Hepatic stellate cell (primary cell): Measurements from ENCODE around the gene ATRNL1.
A peak's percentile ranks its signal among the peaks of the same experiment; 100 is the strongest.

Experiments
- DNase-seq: peaks from one replicate; pipeline ENCODE4 v3.0.0; 2011; ENCODE audit warnings: low spot score

The ATRNL1 gene, protein sequence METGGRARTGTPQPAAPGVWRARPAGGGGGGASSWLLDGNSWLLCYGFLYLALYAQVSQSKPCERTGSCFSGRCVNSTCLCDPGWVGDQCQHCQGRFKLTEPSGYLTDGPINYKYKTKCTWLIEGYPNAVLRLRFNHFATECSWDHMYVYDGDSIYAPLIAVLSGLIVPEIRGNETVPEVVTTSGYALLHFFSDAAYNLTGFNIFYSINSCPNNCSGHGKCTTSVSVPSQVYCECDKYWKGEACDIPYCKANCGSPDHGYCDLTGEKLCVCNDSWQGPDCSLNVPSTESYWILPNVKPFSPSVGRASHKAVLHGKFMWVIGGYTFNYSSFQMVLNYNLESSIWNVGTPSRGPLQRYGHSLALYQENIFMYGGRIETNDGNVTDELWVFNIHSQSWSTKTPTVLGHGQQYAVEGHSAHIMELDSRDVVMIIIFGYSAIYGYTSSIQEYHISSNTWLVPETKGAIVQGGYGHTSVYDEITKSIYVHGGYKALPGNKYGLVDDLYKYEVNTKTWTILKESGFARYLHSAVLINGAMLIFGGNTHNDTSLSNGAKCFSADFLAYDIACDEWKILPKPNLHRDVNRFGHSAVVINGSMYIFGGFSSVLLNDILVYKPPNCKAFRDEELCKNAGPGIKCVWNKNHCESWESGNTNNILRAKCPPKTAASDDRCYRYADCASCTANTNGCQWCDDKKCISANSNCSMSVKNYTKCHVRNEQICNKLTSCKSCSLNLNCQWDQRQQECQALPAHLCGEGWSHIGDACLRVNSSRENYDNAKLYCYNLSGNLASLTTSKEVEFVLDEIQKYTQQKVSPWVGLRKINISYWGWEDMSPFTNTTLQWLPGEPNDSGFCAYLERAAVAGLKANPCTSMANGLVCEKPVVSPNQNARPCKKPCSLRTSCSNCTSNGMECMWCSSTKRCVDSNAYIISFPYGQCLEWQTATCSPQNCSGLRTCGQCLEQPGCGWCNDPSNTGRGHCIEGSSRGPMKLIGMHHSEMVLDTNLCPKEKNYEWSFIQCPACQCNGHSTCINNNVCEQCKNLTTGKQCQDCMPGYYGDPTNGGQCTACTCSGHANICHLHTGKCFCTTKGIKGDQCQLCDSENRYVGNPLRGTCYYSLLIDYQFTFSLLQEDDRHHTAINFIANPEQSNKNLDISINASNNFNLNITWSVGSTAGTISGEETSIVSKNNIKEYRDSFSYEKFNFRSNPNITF (N-terminal part only)

DNA sequence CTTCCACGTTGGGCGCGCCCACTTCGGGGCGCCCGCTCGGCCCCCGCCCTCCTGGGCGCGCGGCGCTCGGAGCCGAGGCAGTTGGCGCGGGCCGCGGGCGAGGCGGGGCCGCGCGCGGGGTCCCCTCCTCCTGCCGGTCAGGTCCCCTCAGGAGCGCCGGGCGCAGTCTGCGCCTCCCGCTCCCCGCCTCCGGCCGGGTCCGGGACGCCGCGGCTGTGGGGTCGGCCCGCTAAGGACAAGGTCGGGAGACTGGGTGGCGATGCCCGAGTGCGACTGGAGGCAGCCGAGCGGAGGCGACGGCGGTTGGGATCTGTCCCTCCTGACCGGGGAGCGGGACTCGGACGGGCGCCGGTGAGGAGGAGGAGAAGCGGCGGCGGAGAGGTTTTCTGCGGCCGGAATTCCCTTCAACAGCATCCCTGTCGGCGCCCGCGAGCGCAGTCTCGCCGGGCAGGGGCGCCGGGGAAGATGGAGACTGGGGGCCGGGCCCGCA is at the start of gene ATRNL1:
ATRNL1 (plus strand) TSS at position 80 of the 490 bp plus-strand sequence; CDS start at position 466, 386 bp downstream.
- peak; percentile 44 for DNase-seq

DNA sequence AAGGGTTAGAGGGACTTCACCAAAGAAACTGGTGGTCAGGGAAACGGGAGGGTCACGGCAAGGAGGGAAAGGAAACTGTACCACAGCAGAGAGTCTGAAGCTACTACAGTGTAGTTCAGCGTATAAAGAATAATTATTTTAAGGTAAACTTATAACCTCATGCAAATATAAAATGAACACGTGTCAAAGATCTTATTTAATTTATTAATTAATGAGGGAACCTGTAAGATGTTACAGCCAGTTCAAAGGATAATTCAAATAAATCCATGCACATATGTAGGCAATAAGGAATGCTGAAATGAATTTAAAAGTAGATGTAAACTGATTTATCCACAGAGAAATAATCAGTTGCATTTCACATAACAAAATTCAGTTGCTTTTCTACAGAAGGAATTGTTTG is 49.4 kb upstream of the ATRNL1 start:
- DNase-seq = no peak

DNA sequence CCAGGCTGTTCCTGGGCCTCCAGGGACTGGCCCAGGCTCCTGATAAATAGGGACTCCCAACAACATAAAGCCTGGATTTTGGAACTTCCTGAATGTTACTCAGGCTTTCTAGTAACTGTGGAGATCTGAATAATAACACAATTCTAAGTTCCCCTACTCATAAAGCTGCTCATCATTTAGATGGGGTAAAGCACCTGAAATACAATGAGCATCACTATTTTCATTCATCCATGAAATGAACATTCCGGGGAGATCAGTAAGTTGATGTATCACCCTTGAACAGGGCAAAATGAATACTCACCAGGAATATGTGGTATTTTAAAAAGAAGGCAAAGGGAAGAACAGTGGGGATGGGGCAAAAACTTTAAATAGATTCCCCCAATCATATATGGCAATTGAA is 48.3 kb upstream of the ATRNL1 start:
- DNase-seq = no peak

DNA sequence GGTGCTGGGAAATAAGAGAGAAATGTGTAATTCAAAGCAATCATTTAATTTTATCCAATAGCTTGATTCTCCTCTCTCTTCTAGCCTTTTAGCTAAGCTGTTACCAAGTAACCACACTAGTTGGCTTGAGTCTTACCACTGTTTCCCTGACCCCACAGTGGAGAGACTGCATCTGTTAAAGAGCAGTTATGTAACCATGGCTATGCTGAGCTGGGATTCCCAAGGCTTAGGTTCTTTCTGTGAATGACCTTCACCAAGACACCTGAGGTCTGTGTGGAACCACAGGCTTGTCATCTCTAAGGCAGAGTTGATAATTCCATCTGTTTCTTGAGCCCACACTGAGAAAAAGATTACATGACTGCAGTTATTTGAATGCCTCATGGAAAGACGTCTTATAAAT is 47.7 kb upstream of the ATRNL1 start:
- no peak for DNase-seq

DNA sequence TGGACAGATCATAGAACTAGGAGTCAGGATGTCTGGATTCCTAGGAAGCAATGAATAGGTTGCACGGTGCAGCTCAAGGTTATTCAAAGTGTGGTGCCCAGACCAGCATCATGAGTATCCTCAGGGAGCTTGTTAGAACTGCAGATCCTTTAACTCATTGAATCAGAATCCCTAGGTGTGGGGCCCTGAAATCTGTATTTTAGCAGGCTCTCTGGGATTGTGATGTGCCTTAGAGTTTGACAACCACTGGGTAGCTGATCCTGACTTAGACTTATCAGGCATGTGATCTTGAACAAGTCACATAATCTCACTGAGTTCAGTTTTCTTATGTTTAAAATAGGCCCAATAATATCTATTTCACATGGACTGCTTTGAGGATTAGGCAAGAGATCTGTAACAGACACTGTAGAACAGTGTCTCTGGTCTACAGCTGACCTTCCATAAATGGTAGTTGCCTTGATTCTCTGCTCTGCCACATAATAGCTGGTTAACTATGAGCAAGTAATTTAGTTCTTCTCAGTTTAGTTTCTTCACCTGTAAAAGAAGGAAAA is 46.4 kb upstream of the ATRNL1 start:
- DNase-seq = no peak

DNA sequence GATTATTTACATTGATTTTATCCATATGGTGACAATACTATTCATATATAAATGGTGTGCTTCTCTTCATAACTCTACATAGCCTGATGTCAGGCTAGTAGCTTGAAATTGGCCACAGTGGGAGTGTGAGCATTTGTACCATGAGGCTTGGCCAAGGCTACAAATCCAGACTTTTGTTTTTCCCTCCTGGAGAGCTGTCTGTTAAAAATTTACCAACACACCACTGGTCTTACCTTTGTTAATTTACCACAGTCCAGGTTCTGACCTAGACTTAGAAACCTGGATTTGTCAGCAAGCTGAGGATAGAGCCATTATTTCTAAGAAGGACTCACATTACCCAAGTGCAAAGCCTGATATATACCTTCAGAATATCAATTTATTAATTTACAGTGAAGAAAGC is 45.5 kb upstream of the ATRNL1 start:
- no peak for DNase-seq

DNA sequence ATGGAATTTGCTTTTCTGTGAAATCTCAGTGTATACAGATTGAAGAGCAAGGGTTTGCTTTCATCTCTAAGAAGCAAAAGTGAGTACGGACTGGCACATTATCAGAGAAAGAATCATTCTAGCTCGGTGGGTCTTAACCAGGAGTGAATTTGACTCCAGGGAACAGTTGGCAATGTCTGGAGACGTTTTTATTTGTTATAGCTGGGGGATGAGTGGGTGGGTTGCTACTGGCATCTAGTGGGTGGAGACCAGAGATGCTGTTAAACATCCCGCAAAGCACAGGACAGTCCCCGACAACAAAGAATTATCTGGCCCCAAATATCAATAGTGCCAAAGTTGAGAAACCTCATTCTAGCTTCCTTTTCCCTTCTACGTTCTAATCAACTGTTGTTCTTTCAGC is 43.8 kb upstream of the ATRNL1 start:
- no peak for DNase-seq

DNA sequence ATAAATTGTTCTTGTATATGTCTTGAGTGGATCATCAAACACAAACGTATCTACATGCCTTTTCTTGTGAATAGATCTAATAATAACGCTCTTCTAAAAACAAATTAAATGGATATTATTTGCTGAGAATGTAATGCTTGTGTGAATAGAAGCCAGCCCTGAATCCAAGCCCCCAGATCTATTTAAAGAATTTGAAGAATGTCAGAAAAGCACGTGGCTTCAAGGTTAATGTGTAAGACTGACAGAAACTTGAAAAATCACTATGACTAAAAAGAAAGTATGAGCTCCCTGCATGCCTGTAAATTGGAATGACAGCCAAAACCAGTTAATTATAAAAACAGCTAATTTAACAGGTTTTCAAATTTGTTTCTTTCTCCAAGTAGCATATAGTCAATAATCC is 43.2 kb upstream of the ATRNL1 start:
- peak; percentile 26 for DNase-seq

DNA sequence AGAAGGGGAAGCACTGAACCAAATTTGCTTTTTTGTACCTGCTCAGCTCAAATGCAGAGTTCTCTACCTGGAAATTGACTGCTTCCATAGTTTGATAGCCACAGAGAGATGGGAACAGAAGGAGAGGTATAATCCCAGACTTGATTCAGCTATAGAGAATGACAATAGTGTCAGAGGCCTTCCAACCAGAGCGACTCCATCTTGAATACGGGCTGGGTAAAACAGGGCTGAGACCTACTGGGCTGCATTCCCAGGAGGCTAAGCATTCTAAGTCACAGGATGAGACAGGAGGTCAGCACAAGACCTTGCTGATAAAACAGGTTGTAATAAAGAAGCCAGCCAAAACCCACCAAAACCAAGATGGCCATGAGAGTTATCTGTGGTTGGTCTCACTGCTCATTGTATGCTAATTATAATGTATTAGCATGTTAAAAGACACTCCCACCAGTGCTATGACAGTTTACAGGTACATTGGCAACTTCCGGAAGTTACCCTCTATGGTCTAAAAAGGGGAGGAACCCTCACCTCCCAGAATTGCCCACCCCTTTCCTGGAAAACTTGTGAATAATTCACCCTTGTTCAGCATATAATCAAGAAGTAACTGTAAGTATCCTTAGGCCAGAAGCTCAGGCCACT is 42.7 kb upstream of the ATRNL1 start:
- DNase-seq = no peak

DNA sequence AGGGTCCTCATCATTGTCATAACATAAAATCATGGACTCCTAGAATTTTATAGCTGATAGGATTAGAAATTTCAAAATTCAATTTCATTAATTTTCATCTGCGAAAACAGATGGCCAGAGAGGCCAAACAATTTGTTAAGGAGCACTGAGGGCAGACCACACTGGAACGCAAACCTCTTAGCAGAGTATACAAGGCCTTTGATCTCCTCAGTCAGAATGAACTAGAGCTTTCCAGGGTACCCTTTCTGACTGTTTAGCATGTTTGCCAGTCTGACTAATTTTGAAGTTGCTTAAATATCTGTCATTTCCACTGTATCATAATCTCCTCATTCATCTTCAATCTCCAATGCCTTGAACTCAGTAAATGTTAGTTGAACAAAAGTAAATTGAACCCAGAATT is 41.9 kb upstream of the ATRNL1 start:
- DNase-seq = no peak

DNA sequence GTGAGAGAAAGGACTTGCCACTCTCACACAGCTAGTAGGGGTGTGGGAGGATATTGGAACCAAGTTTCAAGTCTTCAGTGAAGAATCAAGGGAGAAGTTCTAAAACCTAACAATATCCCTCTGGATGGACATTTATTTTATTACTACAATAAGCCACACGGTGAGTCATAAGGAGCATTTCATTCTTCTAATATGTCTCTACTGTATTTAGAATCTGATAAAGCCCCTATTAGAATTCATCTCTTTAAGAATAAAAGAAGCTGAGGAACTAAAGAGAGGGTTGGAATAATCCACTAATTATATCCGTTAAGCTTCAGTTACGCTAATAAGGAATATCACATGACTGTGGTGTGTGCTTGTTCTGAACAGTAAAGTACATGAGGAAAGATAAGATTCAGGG is 40.9 kb upstream of the ATRNL1 start:
- DNase-seq = no peak

DNA sequence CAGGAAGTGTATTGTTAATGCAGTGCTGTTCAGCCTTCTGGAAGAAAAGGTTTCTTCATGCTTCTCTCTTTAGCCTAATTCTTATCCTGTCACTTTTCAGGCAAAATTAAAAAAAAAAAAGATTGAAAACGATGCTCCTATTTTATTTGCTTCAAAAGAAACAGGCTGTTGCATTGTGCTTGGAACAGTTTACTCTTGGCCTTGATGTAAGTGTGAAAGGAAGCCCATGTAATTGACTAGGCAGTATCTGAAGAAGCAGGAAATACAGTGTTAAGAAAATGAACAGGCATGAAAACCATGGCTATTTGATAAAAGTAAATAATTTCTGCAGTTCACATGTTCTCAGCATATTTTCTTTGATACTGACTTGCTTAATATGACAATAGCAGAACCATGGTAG is 40.4 kb upstream of the ATRNL1 start:
- DNase-seq = no peak

DNA sequence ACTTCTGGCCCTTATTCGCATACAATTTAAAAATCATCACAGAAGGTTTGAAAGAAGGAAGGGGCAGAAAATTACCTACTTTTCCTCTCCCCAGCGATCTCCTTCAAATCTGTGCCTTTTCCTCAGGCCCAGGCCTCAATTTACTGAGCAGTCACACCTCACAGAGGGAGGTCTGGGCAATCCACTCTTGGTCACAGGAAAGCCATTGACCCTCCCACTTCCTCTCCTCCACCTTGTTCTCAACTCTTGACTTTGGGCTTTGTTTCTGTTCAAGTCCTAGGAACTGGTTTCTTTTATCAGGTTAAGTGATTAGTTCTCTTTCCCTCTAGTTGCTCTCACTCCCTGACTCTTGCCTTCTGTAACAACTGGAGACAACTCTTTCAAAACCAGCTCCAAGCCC is 37.0 kb upstream of the ATRNL1 start:
- DNase-seq = no peak

DNA sequence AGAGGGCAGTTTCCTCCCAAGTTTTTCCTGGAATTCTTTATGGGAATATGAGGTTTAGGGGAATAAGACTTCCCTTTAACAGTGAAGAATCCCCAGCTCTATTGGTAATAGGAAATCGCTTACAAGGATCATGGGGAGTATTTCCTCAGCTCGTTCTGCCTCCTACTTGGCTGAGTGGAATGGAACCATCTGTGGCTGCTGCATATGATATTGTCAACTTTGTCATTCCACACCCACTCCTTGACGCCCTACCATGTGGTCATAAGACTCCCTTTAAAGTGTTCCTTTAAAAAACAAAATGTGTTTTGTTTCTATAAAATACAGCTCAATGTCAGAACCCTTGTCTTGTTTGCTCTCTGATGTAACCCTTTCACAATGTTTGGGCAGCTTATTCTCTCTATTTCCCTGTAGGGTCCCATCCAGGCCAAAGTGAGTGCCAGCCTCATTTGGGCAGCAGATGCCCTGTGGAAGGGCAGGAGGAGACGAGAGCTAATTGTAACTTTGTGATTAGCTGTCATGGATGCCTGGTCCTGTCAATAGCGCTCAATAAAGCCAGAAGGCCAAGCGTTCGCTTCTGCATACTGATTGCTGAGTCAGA is 33.8 kb upstream of the ATRNL1 start:
- no peak for DNase-seq

DNA sequence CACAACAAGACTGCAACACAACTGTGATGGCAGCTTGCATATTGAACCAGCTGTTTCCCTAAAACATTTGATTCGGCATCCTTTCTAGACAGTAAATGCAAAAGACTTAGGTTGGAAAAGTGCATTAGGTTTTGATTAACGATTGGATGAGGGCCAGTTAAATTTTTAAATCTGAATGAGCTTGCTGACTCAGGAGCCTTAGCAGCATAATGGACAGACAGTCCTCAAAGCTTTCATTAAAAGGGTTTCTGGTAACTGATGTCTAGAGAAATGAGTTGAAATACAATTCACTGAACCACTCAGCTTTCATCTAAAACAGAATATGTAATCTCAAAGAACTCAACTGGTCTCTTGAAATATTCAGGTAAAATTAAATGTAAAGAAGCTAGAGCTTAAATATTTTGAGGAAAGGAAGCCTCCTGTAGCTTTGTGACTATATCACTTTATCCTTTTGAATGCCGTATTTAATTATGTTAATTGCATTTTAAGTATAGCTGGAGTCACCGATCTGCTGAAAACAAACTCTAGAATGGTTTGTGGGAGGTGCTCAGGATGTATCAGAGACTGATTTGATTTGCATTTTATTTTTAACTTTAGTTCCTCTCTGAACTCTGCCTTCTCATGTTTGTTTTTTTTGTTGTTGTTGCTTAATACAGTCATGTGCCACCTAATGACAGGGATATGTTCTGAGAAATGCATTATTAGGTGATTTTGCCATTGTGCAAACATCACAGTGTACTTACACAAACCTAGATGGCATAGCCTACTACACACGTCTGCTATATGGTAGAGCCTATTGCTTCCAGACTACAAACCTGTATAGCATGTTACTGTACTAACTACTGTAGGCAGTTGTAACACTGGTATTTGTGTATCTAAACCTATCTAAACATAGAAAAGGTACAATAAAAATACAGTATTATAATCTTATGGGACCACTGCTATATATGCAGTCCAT is 29.2 kb upstream of the ATRNL1 start:
- DNase-seq = no peak

DNA sequence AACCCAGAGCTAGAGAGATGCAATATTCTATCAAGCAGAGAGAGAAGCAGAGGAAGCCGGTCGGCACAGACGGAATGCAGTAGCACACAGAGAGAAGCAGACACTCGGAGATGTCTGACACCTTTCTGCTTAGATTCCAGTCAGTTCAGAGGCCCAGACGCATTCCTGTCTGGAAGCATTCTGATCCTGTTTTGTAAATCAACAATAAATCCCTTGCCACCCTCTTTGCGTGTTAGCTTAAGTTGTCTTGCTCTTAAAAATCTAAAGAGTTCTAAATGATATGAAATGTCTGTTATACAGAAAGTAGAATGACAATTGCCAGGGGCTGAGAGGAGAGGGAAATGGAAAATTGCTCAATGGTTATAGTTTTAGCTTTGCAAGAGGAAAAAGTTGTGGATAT is 27.4 kb upstream of the ATRNL1 start:
- no peak for DNase-seq

DNA sequence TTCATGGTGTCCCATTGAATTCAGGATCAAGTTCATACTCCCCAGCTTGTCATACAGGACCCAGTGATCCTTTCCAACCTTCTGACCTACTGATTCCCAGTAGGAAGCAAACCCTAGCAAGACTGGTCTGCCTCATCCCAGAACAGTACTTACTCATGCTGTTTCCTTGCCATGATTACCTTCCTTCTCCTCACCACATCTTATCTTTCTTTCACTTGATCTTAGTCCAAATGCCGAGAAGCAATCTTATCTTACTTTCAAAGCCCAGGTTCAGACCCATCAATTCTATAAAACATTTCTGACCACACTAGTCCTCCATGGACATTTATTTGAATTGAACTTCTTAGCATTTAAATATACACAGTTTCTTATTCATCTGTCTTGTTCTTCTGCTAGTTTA is 26.6 kb upstream of the ATRNL1 start:
- DNase-seq = no peak

DNA sequence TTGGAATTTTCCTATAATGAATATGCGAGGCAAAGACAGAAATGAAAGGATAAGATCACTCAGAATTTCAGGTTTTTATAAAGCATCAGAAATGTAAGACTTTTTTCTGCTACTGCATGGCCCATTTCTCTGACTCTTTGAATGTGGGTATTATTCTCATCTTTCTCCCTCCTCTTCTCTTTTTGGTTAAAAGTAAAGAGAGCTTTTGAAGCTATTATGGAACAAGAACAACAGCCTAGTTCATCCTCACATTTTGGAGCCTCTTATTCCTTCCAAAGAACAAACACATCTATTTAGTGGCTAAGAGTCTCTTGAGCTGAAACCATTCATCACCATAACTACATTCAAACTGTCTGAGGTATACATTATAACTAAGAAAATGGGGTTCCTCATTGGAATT is 19.4 kb upstream of the ATRNL1 start:
- no peak for DNase-seq

DNA sequence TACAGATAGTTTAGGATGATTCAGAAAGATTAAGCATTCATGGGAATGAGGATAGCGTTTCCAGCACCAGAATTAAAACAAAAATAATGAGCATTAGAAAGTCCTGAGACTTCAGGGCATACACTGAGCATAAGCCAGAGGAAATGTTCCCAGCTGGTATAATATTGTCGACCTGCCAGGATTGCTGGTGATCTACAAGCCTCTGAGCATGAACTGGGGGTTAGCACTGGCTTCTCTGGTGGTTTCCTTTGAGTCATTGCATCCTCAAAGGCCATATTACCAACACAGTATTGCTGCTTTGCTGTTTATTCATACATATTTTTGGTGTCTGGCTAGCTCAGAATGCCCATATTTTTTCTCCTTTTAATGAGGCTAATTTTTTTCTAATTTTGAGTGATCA is 10.7 kb upstream of the ATRNL1 start:
- DNase-seq = peak; percentile 40

DNA sequence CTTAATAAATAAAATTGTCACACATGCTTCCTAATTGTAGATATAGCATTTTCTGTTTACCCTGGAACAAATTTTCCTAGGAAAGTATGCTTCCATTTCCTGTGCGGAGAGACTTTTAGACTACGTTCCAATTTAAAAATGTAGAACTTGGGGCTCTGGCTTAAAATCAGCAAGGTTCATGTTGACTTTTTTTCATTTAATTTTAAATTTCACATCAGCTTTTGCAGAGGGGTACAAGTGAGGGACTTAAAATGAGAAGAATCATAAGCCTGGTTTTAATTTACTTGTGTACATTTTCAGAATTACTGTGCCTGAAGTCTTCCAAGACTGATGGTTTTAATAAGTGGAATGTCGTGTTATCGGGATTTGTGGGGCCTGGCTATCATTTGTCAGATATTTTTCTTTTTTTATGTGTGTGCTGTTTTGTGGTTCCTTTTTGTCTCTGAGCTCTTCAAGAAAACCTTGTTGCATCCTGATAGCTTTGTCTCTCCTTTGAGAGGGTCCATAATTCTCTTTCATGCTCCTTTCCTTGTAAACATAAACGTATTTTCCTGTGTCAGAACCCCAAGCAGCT is 8.8 kb upstream of the ATRNL1 start:
- DNase-seq = no peak
